Liver (tissue), 3 donors: ENCODE data around the gene CWC22.

Source experiments
- CTCF ChIP-seq: fragments of 150-350 bp; IDR thresholded peaks from 2 replicates; pipeline ENCODE4 v1.5.1; 2017; ENCODE audit warnings: improper control_type of control experiment, low read depth, low read length; ENCODE audit not compliant: missing input control
- GABPA ChIP-seq, 2 donors: IDR thresholded peaks in 1 of 2; conservative IDR thresholded peaks in 1 of 2; 2 replicates each; pipeline ENCODE4 v1.6.1; 2016; ENCODE audit warnings: antibody characterized with exemption in 2 of 2, mild to moderate bottlenecking in 1 of 2, moderate library complexity in 1 of 2
- HNF4G ChIP-seq: IDR thresholded peaks from 2 replicates; pipeline ENCODE4 v1.6.1; 2016; ENCODE audit warnings: antibody characterized with exemption
- JUND ChIP-seq, 2 donors: IDR thresholded peaks; 2 replicates each; pipeline ENCODE4 v1.6.1; 2016; ENCODE audit warnings: antibody characterized with exemption in 2 of 2
- TAF1 ChIP-seq: conservative IDR thresholded peaks from 2 replicates; pipeline ENCODE4 v1.6.1; 2016; ENCODE audit warnings: antibody characterized with exemption, mild to moderate bottlenecking
- TF ChIP-seq, protein P1 (sequence below): IDR thresholded peaks from 2 replicates; pipeline ENCODE4 v1.6.1; 2016; ENCODE audit warnings: antibody characterized with exemption
- donor health status: healthy.
- donor health status: healthy.

DNA sequence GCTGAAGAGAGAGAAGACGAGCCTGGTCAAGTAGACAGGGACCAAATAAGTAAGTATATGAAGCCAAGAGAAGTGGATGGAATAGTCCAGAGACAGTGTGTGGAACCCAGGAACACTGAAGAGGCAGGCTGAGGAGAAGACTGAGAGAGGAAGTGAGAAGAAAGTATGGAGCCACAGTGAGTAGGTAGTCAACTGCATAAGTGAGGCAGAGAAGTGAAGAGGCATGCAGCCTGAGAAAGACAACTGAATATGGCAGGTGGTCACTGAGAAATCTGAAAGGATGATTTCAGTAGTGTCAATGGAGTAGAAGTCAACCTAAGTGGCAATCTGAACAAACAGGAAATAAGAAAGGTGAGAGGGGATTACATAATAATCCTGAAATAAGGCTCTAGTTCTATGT, 55.4 kb downstream of the CWC22 start:
- no peak for TF ChIP-seq CTCF
- TF ChIP-seq JUND (IDR thresholded peaks at IDR 0.05) = no peak
- no peak for TF ChIP-seq TAF1
- TF ChIP-seq, protein P1, sequence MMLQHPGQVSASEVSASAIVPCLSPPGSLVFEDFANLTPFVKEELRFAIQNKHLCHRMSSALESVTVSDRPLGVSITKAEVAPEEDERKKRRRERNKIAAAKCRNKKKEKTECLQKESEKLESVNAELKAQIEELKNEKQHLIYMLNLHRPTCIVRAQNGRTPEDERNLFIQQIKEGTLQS = no peak
- TF ChIP-seq HNF4G = no peak
- no peak for TF ChIP-seq GABPA (IDR thresholded peaks at IDR 0.05 in 1 of 2, conservative IDR thresholded peaks at IDR 0.05 in 1 of 2)
